Dermis microvascular lymphatic vessel endothelial cell (primary cell): ENCODE results near the gene PRKN. TPM values are rescaled to one million over a fixed set of nuclear protein-coding genes. Genes with fewer than 3 reads are reported as not detected.

ENCODE experiments used
- DNase-seq, 2 donors: peaks; one replicate each; pipeline versions ENCODE4 v3.0.0 to v3.0.0-alpha.2; 2010; ENCODE audit warnings: low read depth in 2 of 2
- total RNA-seq: library from RNA; depleted of rRNA; stranded (reverse); fragments of >200 nt; gene quantifications from 2 replicates; pipeline ENCODE4 v1.2.1, GENCODE V29; 2014

The PRKN gene
- total RNA-seq, 1 donor from 2014 or later: 0.39 TPM

GRCh38 chr6:162244031-162244430, 483.5 kb downstream of the PRKN start:
- DNase-seq: no peak

DNA sequence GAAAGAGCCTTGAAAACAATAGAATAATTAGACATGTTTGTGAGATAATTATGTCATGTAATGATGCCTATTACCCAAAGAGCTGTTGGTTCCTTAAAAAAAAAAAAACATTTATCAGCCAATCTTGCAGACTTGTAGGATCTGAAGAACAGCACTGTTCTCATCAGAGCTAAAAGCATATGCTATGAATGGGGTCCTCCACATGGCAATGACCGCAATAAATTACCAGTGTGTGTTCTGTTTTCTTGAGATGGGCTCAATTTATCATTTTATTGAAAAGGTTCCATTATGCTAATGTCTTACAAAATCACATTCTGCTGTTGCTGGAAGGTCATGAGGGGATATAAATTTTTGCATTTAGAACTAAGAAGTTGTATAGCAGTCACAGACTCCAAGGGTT, 484.7 kb downstream of the PRKN start:
- no peak for DNase-seq

GRCh38 chr6:162239330-162239729, 488.2 kb downstream of the PRKN start:
- no peak for DNase-seq

- DNase-seq: no peak
These were observed 488.9 kb downstream of the PRKN start for GRCh38 chr6:162238675-162239074.

GRCh38 chr6:162237331-162237730, 490.2 kb downstream of the PRKN start:
- no peak for DNase-seq

DNA sequence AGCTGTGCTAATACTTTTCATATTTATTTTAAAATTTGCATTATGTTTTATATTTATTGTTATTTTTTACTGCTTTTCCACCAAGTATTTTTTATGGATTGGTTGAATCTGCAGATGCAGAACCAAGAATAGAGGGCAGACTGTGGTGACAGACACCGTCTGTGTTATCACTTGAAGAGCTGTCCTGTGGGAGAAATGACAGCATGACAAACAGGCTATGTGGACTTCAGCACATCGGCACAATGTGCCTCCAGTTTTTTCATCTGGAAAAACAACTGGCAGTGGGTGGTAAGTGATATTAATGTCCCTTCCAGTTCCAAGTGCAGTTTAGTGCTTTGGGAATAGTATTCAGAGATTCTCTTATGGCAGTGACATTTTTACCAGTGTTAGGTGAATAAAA, 492.9 kb downstream of the PRKN start:
- DNase-seq: no peak

- DNase-seq: no peak
These were observed 497.3 kb downstream of the PRKN start for GRCh38 chr6:162230147-162230752.

DNA sequence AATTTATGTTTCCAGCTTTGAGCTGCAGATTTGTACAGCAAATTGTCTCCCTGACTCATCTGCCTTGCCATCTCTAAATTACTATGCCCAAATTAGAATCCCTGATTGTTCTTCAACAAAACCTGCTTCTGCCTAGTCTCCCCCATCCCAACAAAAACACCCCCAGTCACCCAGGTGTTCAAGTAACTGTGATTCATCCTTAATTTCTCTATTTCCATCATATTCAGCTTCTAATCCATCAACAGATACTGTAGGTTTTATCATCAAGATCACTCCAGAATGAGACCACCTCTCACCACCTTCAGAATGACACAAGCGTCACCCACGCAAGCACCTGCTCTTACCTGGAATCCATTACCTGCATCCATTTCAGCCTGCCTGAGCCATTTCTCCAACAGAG, 498.5 kb downstream of the PRKN start:
- DNase-seq: no peak

GRCh38 chr6:162226803-162227202, 500.8 kb downstream of the PRKN start:
- no peak for DNase-seq

GRCh38 chr6:162222521-162222920, 505.0 kb downstream of the PRKN start:
- no peak for DNase-seq

DNA sequence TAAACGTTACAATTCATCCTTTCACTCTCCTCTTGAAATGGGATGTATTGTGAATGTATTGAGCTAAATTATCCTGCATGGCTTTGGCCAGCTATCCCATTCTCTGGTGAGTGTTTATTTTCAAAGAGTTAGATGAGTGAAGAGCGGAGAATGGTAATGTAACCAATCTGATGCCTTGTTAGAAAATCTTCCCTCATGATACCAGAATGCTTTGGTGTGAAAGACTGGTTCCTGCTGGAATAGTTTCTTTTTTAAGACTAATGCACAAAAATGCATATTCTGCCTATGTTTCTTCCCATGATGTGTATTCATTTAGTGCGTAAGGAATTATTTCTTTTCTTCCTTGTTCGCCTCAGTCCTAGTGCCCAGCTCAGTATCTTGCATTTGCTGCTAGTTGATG, 506.7 kb downstream of the PRKN start:
- DNase-seq: no peak

DNA sequence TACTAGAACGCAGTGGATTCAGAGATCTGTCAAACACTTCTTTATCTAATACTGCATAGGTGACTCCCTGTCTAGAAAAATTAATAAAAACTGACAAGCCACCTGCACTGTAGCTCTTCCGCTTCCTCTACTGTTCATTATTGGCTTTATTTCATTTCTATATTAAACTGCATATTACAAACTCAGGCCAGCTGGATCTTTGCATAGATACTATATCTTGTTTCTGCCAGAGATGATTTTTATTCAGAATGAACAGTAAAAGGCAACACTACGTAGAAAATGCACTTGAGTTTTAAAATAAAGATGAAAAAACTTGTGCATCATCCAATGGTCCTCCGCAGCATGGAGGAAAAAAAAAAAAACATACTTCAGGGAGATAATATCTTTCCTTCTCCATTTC, 508.3 kb downstream of the PRKN start:
- DNase-seq: no peak

- no peak for DNase-seq
These were observed 509.6 kb downstream of the PRKN start for GRCh38 chr6:162217811-162218493.

- no peak for DNase-seq
These were observed 510.5 kb downstream of the PRKN start for GRCh38 chr6:162217058-162217457.

DNA sequence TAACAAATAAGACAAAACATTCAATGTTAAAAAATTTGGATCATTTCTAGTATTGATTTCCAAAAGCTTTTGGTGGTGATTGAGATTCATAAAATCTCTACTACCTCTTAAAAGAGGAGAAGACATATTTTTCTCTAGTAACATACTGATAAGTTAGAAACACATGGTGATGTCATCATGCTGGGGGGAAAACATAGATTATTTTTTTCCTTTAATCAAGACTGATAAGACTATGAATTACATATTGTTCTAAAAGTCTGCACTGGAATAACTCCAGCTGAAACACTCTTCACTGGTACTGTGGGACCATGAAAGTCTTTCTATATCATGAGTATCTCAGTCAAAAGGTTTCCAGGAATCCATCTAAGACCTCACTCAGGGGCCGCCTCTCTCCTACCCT, 515.8 kb downstream of the PRKN start:
- DNase-seq: no peak

GRCh38 chr6:162211022-162211421, 516.5 kb downstream of the PRKN start:
- no peak for DNase-seq

DNA sequence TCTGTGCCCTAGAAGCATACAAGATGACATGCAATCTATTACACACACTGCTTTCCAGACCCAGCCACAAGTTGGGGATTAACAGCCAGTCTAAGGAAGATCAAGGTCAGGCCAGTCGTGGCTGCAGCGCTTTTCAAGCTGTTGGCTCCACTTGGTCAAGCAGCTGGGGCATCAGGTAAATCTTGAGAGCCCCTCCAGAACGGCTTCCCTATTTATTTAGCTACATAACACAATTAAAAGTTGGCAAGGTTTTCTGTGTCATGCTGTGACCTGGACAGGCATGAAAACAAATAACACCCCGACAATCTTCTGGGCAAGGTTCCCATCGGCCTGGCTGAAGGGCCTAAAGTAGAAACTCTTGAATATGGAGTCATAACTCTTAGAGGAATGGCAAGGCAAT, 524.3 kb downstream of the PRKN start:
- no peak for DNase-seq

DNA sequence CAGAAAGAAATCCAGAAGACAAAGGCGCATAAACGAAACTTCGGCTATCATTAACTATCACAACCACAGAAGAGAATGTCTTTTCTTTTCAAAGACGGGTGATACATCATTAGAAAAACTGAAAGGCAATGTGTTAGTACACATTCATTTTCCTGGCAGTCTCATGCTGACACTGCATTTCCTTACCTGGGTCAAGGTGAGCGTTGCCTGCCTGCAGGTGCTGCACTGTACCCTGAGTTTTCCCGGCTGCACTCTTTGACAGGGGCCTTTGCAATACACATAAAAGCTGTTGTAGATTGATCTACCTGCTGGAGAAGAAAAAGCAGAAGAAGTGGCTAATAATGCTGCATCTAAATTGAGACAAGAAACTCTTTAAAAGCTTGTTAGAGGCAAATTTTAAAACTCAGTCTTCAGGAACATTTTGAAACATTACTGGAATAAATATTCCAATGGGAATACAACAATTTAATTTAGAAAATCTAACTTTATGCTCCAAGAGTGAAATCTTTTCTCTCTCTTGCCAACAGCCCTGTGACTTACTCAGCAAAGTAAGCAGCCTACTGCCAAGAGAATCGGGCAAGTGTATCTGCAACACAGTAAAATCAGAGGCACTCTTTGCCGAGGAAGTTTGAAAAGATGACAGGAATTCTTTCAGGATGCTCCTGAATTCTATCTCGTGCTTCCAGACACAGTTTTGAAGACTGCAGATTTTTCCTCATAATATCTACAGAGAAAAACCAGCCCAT, 526.4 kb downstream of the PRKN start:
- DNase-seq: no peak

GRCh38 chr6:162200041-162200440, 527.5 kb downstream of the PRKN start:
- no peak for DNase-seq

GRCh38 chr6:162198925-162199324, 528.6 kb downstream of the PRKN start:
- no peak for DNase-seq

GRCh38 chr6:162198076-162198475, 529.5 kb downstream of the PRKN start:
- DNase-seq: no peak

- DNase-seq: no peak
These were observed 532.1 kb downstream of the PRKN start for GRCh38 chr6:162195441-162195840.

DNA sequence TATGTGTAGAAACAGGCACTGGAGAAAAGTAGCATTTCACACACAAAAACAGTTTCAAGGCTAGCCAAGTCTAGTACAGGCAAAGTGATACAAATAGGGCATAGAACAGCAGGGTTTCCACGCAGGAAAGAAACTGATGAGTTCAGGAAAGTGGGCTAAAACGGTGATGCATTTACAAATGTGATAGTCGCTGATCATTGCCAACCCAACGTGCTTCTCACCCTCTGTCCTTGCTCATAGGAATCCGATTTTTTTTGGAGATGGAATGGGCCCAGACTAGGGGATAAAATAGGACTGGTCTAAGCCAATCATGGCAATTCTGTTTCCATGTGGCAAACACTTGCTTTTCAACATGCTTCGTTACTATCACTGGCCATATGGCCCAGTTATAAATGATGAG, 536.6 kb downstream of the PRKN start:
- DNase-seq: no peak
